Suppressor macrophage (primary cell): ENCODE results near the gene GJA5.
A peak's percentile ranks its signal among the peaks of the same experiment; 100 is the strongest.

Experiments
- DNase-seq, 4 experiments: peaks; one replicate each; pipeline ENCODE4 v3.0.0-alpha.2; 2020 to 2022
- total RNA-seq, 17 experiments: gene quantifications; one replicate each; lab custom pipeline; 2026; ENCODE audit warnings: mixed read lengths in 6 of 17, inconsistent platforms in 3 of 17; lab: John Stamatoyannopoulos, UW

GJA5 gene
- 0 to 9.2 (median 2.0) reads per million in 17 experiments for total RNA-seq

GRCh38 chr1:147760481-147761260 is at the start of gene GJA5:
Gene GJA5 (minus strand): TSS chr1:147760602. CDS start chr1:147759238, 1,364 bp downstream.
- no peak for DNase-seq

GRCh38 chr1:147809236-147809635 is 48.8 kb upstream of the GJA5 start:
- DNase-seq: no peak

GRCh38 chr1:147808025-147808424 is 47.6 kb upstream of the GJA5 start:
- peak in 1 of 4 experiments; percentile 25 for DNase-seq

GRCh38 chr1:147807405-147807804 is 47.0 kb upstream of the GJA5 start:
- no peak for DNase-seq

GRCh38 chr1:147804942-147805723 is 44.7 kb upstream of the GJA5 start:
- DNase-seq: peak in 3 of 4 experiments; percentile 13 to 28 (median 25)

- peak; percentile 14 to 72 (median 56) for DNase-seq
Measured at GRCh38 chr1:147800804-147801203, 40.4 kb upstream of the GJA5 start.

GRCh38 chr1:147798731-147799130 is 38.3 kb upstream of the GJA5 start:
- DNase-seq: no peak

GRCh38 chr1:147794570-147794969 is 34.2 kb upstream of the GJA5 start:
- DNase-seq: no peak

GRCh38 chr1:147791876-147792275 is 31.5 kb upstream of the GJA5 start:
- peak in 2 of 4 experiments; percentile 46 to 51 for DNase-seq

GRCh38 chr1:147787765-147788164 is 27.4 kb upstream of the GJA5 start:
- DNase-seq: no peak

GRCh38 chr1:147786536-147786935 is 26.1 kb upstream of the GJA5 start:
- no peak for DNase-seq

- DNase-seq: no peak
Measured at GRCh38 chr1:147785794-147786506, 25.5 kb upstream of the GJA5 start.

GRCh38 chr1:147784941-147785340 is 24.5 kb upstream of the GJA5 start:
- no peak for DNase-seq

- DNase-seq: no peak
Measured at GRCh38 chr1:147781056-147781471, 20.7 kb upstream of the GJA5 start.

- DNase-seq: no peak
Measured at GRCh38 chr1:147777694-147778093, 17.3 kb upstream of the GJA5 start.

- DNase-seq: peak; percentile 23 to 58 (median 54)
Measured at GRCh38 chr1:147773215-147773715, 12.9 kb upstream of the GJA5 start.

- no peak for DNase-seq
Measured at GRCh38 chr1:147772570-147772969, 12.2 kb upstream of the GJA5 start.

- DNase-seq: peak; percentile 50 to 74 (median 68)
Measured at GRCh38 chr1:147771226-147772125, 11.1 kb upstream of the GJA5 start.

- DNase-seq: no peak
Measured at GRCh38 chr1:147769106-147769505, 8.7 kb upstream of the GJA5 start.

- no peak for DNase-seq
Measured at GRCh38 chr1:147768582-147768981, 8.2 kb upstream of the GJA5 start.

GRCh38 chr1:147768101-147768500 is 7.7 kb upstream of the GJA5 start:
- no peak for DNase-seq
